ENCODE data around the gene UNCX. TPM values are rescaled to one million over a fixed set of nuclear protein-coding genes. Genes with fewer than 3 reads are reported as not detected.
"Not testable (repeated sequence)": the region's sequence is repeated elsewhere in the genome, so short reads cannot be mapped to it uniquely, and the experiment has no call there.

Gene UNCX
- total RNA-seq, 2 experiments from 2014 or later, result not detected

- Mint-ChIP-seq H3K4me3 (no peak overlapping the region), H3K36me3 (ENCODE audit: low read depth) (no peaks in the 10 kb centered on the region), H3K27ac (no peak overlapping the region), H3K9me3 (no peaks in the 10 kb centered on the region), H3K27me3 (peaks cover 6% of the 10 kb centered on the region), H3K4me1 (no peaks in the 10 kb centered on the region)
- ChIA-PET CTCF (no interaction called here), POLR2A (no interaction called here)
- DNase-seq, result no peak
These were observed 28.1 kb upstream of the UNCX start for GRCh38 chr7:1204460-1205140.

GRCh38 chr7:1205742-1206141 lies 26.9 kb upstream of the UNCX start:
- H3K27me3 Mint-ChIP-seq, result peaks cover 12% of the 10 kb centered on the region
- H3K9me3 Mint-ChIP-seq; H3K4me1 Mint-ChIP-seq; H3K36me3 Mint-ChIP-seq (ENCODE audit: low read depth); H3K27ac Mint-ChIP-seq; POLR2A ChIA-PET; H3K4me3 Mint-ChIP-seq; DNase-seq: not testable (repeated sequence)
- CTCF ChIA-PET, result interaction anchor here (0.6 to 1.2 kb wide), 2 partner anchors 212 to 1651 kb away, joined by 3 read pairs; no protein-coding TSS in a partner anchor

- POLR2A ChIA-PET, result no interaction called here
- Mint-ChIP-seq H3K27me3 (peaks cover 22% of the 10 kb centered on the region), H3K4me1 (no peaks in the 10 kb centered on the region)
These were observed 23.6 kb upstream of the UNCX start for GRCh38 chr7:1209097-1209496.

GRCh38 chr7:1210321-1210978 lies 22.2 kb upstream of the UNCX start:
- Mint-ChIP-seq H3K4me1 (no peaks in the 10 kb centered on the region), H3K9me3 (no peaks in the 10 kb centered on the region), H3K4me3 (no peak overlapping the region), H3K27me3 (peaks cover 25% of the 10 kb centered on the region), H3K36me3 (ENCODE audit: low read depth) (no peaks in the 10 kb centered on the region), H3K27ac (no peak overlapping the region)
- DNase-seq, result no peak
- CTCF ChIA-PET, result interaction anchor here (0.7 kb wide), 1 partner anchor 215 kb away, joined by 3 read pairs; no protein-coding TSS in a partner anchor
- POLR2A ChIA-PET, result no interaction called here

More at GRCh38 chr7:1209097-1209496, 23.6 kb upstream of the UNCX start:
- H3K4me3 Mint-ChIP-seq, result no peak overlapping the region
- CTCF ChIA-PET, result no interaction called here
- no peak overlapping the region for H3K27ac Mint-ChIP-seq
- no peaks in the 10 kb centered on the region for H3K9me3 Mint-ChIP-seq
- no peak for DNase-seq
- H3K36me3 Mint-ChIP-seq (ENCODE audit: low read depth), result no peaks in the 10 kb centered on the region

GRCh38 chr7:1210979-1211608 lies 21.6 kb upstream of the UNCX start:
- Mint-ChIP-seq H3K4me1 (no peaks in the 10 kb centered on the region), H3K36me3 (ENCODE audit: low read depth) (no peaks in the 10 kb centered on the region), H3K4me3 (no peak overlapping the region), H3K27me3 (peaks cover 25% of the 10 kb centered on the region), H3K27ac (no peak overlapping the region), H3K9me3 (no peaks in the 10 kb centered on the region)
- ChIA-PET CTCF (no interaction called here), POLR2A (no interaction called here)
- DNase-seq, result no peak

- ChIA-PET CTCF (no interaction called here), POLR2A (no interaction called here)
- Mint-ChIP-seq H3K4me3 (no peak overlapping the region), H3K36me3 (ENCODE audit: low read depth) (no peaks in the 10 kb centered on the region), H3K4me1 (no peaks in the 10 kb centered on the region), H3K27ac (no peak overlapping the region), H3K9me3 (no peaks in the 10 kb centered on the region), H3K27me3 (peaks cover 25% of the 10 kb centered on the region)
- DNase-seq, result no peak
These were observed 21.1 kb upstream of the UNCX start for GRCh38 chr7:1211611-1212010.

- POLR2A ChIA-PET, H3K4me1 Mint-ChIP-seq: not testable (repeated sequence)
These were observed 20.6 kb upstream of the UNCX start for GRCh38 chr7:1212025-1212424.

GRCh38 chr7:1214516-1214915 lies 18.2 kb upstream of the UNCX start:
- CTCF ChIA-PET, result no interaction called here
- H3K9me3 Mint-ChIP-seq, result no peaks in the 10 kb centered on the region
- peaks cover 29% of the 10 kb centered on the region for H3K27me3 Mint-ChIP-seq
- no peaks in the 10 kb centered on the region for H3K4me1 Mint-ChIP-seq
- POLR2A ChIA-PET, result no interaction called here
- H3K27ac Mint-ChIP-seq, result no peak overlapping the region
- no peak overlapping the region for H3K4me3 Mint-ChIP-seq
- no peak for DNase-seq
- H3K36me3 Mint-ChIP-seq (ENCODE audit: low read depth), result no peaks in the 10 kb centered on the region

More at GRCh38 chr7:1212025-1212424, 20.6 kb upstream of the UNCX start:
- H3K9me3 Mint-ChIP-seq; CTCF ChIA-PET; H3K27ac Mint-ChIP-seq; H3K36me3 Mint-ChIP-seq (ENCODE audit: low read depth); H3K4me3 Mint-ChIP-seq; DNase-seq: not testable (repeated sequence)
- peaks cover 28% of the 10 kb centered on the region for H3K27me3 Mint-ChIP-seq

- POLR2A ChIA-PET, result no interaction called here
- no peaks in the 10 kb centered on the region for H3K9me3 Mint-ChIP-seq
- DNase-seq, result no peak
- no peak overlapping the region for H3K27ac Mint-ChIP-seq
- CTCF ChIA-PET, result no interaction called here
- H3K36me3 Mint-ChIP-seq (ENCODE audit: low read depth), result no peaks in the 10 kb centered on the region
- H3K4me1 Mint-ChIP-seq, result no peaks in the 10 kb centered on the region
- H3K4me3 Mint-ChIP-seq, result no peak overlapping the region
- peaks cover 40% of the 10 kb centered on the region for H3K27me3 Mint-ChIP-seq
These were observed 14.0 kb upstream of the UNCX start for GRCh38 chr7:1218541-1219165.

- CTCF ChIA-PET, result no interaction called here
- Mint-ChIP-seq H3K4me3 (no peak overlapping the region), H3K9me3 (no peaks in the 10 kb centered on the region), H3K4me1 (no peaks in the 10 kb centered on the region), H3K36me3 (ENCODE audit: low read depth) (no peaks in the 10 kb centered on the region), H3K27ac (no peak overlapping the region), H3K27me3 (peaks cover 42% of the 10 kb centered on the region)
- no peak for DNase-seq
- POLR2A ChIA-PET, result no interaction called here
These were observed 13.2 kb upstream of the UNCX start for GRCh38 chr7:1219498-1219897.

- POLR2A ChIA-PET, result no interaction called here
- no peak for DNase-seq
- Mint-ChIP-seq H3K9me3 (no peaks in the 10 kb centered on the region), H3K27ac (no peak overlapping the region), H3K4me3 (no peak overlapping the region), H3K4me1 (no peaks in the 10 kb centered on the region), H3K36me3 (ENCODE audit: low read depth) (no peaks in the 10 kb centered on the region), H3K27me3 (peaks cover 47% of the 10 kb centered on the region)
- CTCF ChIA-PET, result no interaction called here
These were observed 12.5 kb upstream of the UNCX start for GRCh38 chr7:1220000-1220726.

- DNase-seq, result no peak
- H3K36me3 Mint-ChIP-seq (ENCODE audit: low read depth), result no peaks in the 10 kb centered on the region
- no peaks in the 10 kb centered on the region for H3K9me3 Mint-ChIP-seq
- no peak overlapping the region for H3K4me3 Mint-ChIP-seq
- ChIA-PET CTCF (no interaction called here), POLR2A (no interaction called here)
- H3K27ac Mint-ChIP-seq, result no peak overlapping the region
- peaks cover 54% of the 10 kb centered on the region for H3K27me3 Mint-ChIP-seq
- H3K4me1 Mint-ChIP-seq, result no peaks in the 10 kb centered on the region
These were observed 11.5 kb upstream of the UNCX start for GRCh38 chr7:1220977-1221745.

All from activated CD4-positive, alpha-beta T cell treated with anti-CD3 and anti-CD28 coated beads, Interleukin-2, amount 10 ng/mL, durations not matched to agents 7 days and 5 days (primary cell).